ENCODE measurements around the gene RALGPS1. TPM values are rescaled to one million over a fixed set of nuclear protein-coding genes. Genes with fewer than 3 reads are reported as not detected.

Gene RALGPS1
- polyA plus RNA-seq, 2 of the 4 experiments (the other 2 are of a cell fraction) = 5.0 to 7.9 TPM

GRCh38 chr9:126956917-126957686, 42.5 kb downstream of the RALGPS1 start:
- H3K4me3 ChIP-seq = no peak overlapping the region

GRCh38 chr9:126957687-126958053, 43.1 kb downstream of the RALGPS1 start:
- TF ChIP-seq FOSL2 (IDR thresholded peaks at IDR 0.05) = no peak
- peak; percentile 45 for TF ChIP-seq FOSL2 (CRISPR knock-in tag; IDR thresholded peaks at IDR 0.05)
- TF ChIP-seq EP300 (IDR thresholded peaks at IDR 0.05) = no peak
- Histone ChIP-seq H3K4me1 (peaks cover 14% of the 10 kb centered on the region), H3K27ac (peak overlapping the region in 1 of 2 experiments; percentile 7; a peak in 1 of 6 replicates), H3K4me3 (no peak overlapping the region), H3K4me2 (peak overlapping the region; percentile 41), H3K9me3 (no peaks in the 10 kb centered on the region)
- 48% methylated on average over 3 of the region's 3 CpGs for WGBS (ENCODE audit: missing lambda C conversion rate)
- DNase-seq (ENCODE audit: low read depth in 1 of 2, low spot score in 1 of 2) (no peak), FAIRE-seq (no peak), ATAC-seq (peak in 1 of 2 experiments; percentile 71; a peak in 3 of 6 replicates)
- POLR2A ChIA-PET = no interaction called here
- CTCF ChIA-PET = interaction anchor here (1.3 to 20.2 kb wide), 6 partner anchors 8 to 237 kb away, joined by 3 to 373 read pairs (median 16); no protein-coding TSS in a partner anchor

More at GRCh38 chr9:126956917-126957686, 42.5 kb downstream of the RALGPS1 start:
- WGBS (ENCODE audit: missing lambda C conversion rate) = 86% methylated on average over 7 of the region's 7 CpGs
- H3K4me1 ChIP-seq = peaks cover 14% of the 10 kb centered on the region
- peak; percentile 17 to 26 for DNase-seq (ENCODE audit: low read depth in 1 of 2, low spot score in 1 of 2)
- no peaks in the 10 kb centered on the region for H3K9me3 ChIP-seq
- TF ChIP-seq RFX5 (IDR thresholded peaks at IDR 0.05) (no peak), PHF8 (IDR thresholded peaks at IDR 0.05; ENCODE audit: borderline replicate concordance, low read depth) (no peak), PBX3 (IDR thresholded peaks at IDR 0.05) (no peak), BHLHE40 (IDR thresholded peaks at IDR 0.05; ENCODE audit: low read depth, low read length) (no peak)
- H3K4me2 ChIP-seq = peak overlapping the region; percentile 41
- FAIRE-seq = no peak
- H3K27ac ChIP-seq = peak overlapping the region in 1 of 2 experiments; percentile 7; a peak in 1 of 6 replicates
- peak; percentile 65 to 68 for ATAC-seq
- CTCF ChIA-PET = interaction anchor here (1.3 to 20.2 kb wide), 6 partner anchors 9 to 237 kb away, joined by 3 to 373 read pairs (median 16); no protein-coding TSS in a partner anchor
- POLR2A ChIA-PET = no interaction called here

GRCh38 chr9:126959336-126959735, 44.8 kb downstream of the RALGPS1 start:
- peaks cover 14% of the 10 kb centered on the region for H3K4me1 ChIP-seq
- 77% methylated on average over 3 of the region's 3 CpGs for WGBS (ENCODE audit: missing lambda C conversion rate)
- FAIRE-seq (no peak), ATAC-seq (no peak), DNase-seq (ENCODE audit: low read depth in 1 of 2, low spot score in 1 of 2) (no peak)
- H3K4me2 ChIP-seq = no peak overlapping the region
- no peaks in the 10 kb centered on the region for H3K9me3 ChIP-seq
- H3K27ac ChIP-seq = no peak overlapping the region
- TF ChIP-seq HOXA7 (CRISPR knock-in tag; IDR thresholded peaks at IDR 0.05) (no peak), SMC3 (IDR thresholded peaks at IDR 0.05) (no peak), HMGXB4 (CRISPR knock-in tag; IDR thresholded peaks at IDR 0.05; ENCODE audit: borderline replicate concordance) (no peak), EP300 (IDR thresholded peaks at IDR 0.05) (no peak), ZNF302 (CRISPR knock-in tag; IDR thresholded peaks at IDR 0.05) (no peak), MYC (IDR thresholded peaks at IDR 0.05; ENCODE audit: borderline replicate concordance, low read length) (no peak), MAX (IDR thresholded peaks at IDR 0.05) (no peak), TP53 (CRISPR knock-in tag; IDR thresholded peaks at IDR 0.05) (no peak), CTCF (IDR thresholded peaks at IDR 0.05) (no peak), ZSCAN20 (CRISPR knock-in tag; IDR thresholded peaks at IDR 0.05) (no peak), ELK1 (IDR thresholded peaks at IDR 0.05; ENCODE audit: low read depth, low read length) (no peak), RARB (CRISPR knock-in tag; IDR thresholded peaks at IDR 0.05) (no peak), JUN (IDR thresholded peaks at IDR 0.05) (no peak), KDM5A (IDR thresholded peaks at IDR 0.05) (no peak), MAZ (IDR thresholded peaks at IDR 0.05; ENCODE audit: borderline replicate concordance, low read depth, low read length) (no peak), NPAS2 (CRISPR knock-in tag; IDR thresholded peaks at IDR 0.05; ENCODE audit: borderline replicate concordance) (no peak), CBX2 (IDR thresholded peaks at IDR 0.05; ENCODE audit: borderline replicate concordance, low read depth) (no peak), RCOR1 (IDR thresholded peaks at IDR 0.05; ENCODE audit: low read depth, low read length) (no peak), CBX8 (IDR thresholded peaks at IDR 0.05) (no peak)
- ChIA-PET CTCF (interaction anchor here (6.0 to 20.2 kb wide), 2 partner anchors 20 to 235 kb away, joined by 59 to 373 read pairs; no protein-coding TSS in a partner anchor), POLR2A (no interaction called here)
- H3K4me3 ChIP-seq = no peak overlapping the region

Data from A549 (cell line).